NB4 (cell line): ENCODE data around the gene NCK2.

Source experiments
- CTCF ChIP-seq: IDR thresholded peaks from one replicate; pipeline ENCODE4 v1.5.1; 2012; ENCODE audit warnings: low read depth, low read length
- POLR2A ChIP-seq: IDR thresholded peaks from 2 replicates; pipeline ENCODE4 v1.6.1; 2011; ENCODE audit warnings: mild to moderate bottlenecking; ENCODE audit not compliant: insufficient read length; ENCODE audit errors: extremely low read depth
- TF ChIP-seq, protein P1 (sequence below): IDR thresholded peaks from 2 replicates; pipeline ENCODE4 v1.6.1; 2011; ENCODE audit warnings: low read depth, low read length

- TF ChIP-seq CTCF: no peak
- TF ChIP-seq POLR2A: no peak
- TF ChIP-seq, protein P1, sequence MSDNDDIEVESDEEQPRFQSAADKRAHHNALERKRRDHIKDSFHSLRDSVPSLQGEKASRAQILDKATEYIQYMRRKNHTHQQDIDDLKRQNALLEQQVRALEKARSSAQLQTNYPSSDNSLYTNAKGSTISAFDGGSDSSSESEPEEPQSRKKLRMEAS: no peak
Measured at GRCh38 chr2:105708697-105709096, 36.0 kb upstream of the NCK2 start.
